Panc1 (cell line): Measurements from ENCODE around the gene RCCD1. TPM values are rescaled to one million over a fixed set of nuclear protein-coding genes. Genes with fewer than 3 reads are reported as not detected.

Experiments
- ATAC-seq: fragments of 200-7000 bp; cut with Tn5 transposase; 2 replicates; pipeline ENCODE4 v1.9.1; 2020; ENCODE audit warnings: mild to moderate bottlenecking, moderate library complexity
- BruUV-seq: library from RNA; stranded (reverse); fragments of 400-500 nt; replicated peaks from 2 replicates; lab custom pipeline; 2021; lab: Mats Ljungman, UMichigan
- CTCF ChIA-PET: fragments of 300-600 bp; sonication (Branson Sonifier 250); formaldehyde crosslinking; loops from one replicate; lab custom pipeline; 2022; ENCODE audit warnings: antibody characterized with exemption; lab: Charles Lee
- POLR2A ChIA-PET: fragments of 300-600 bp; sonication (Branson Sonifier 250); formaldehyde crosslinking; loops from one replicate; lab custom pipeline; 2022; ENCODE audit warnings: antibody characterized with exemption; lab: Charles Lee
- DNase-seq: peaks from one replicate; pipeline ENCODE4 v3.0.0-alpha.2; 2010; ENCODE audit warnings: low read depth, low spot score
- H3K27ac ChIP-seq: 2 replicates; pipeline ENCODE4 v1.5.1; 2011; ENCODE audit warnings: mild to moderate bottlenecking, low read length, inconsistent platforms
- H3K27me3 ChIP-seq: fragments of 200-500 bp; sonication (Bioruptor generic); 2 replicates; pipeline ENCODE4 v1.6.0; 2014; ENCODE audit warnings: low read length, inconsistent platforms; ENCODE audit not compliant: control insufficient read depth, insufficient read depth
- H3K36me3 ChIP-seq: fragments of 200-500 bp; sonication (Bioruptor generic); 2 replicates; pipeline ENCODE4 v1.5.1; 2014; ENCODE audit warnings: inconsistent platforms, mild to moderate bottlenecking, low read length, moderate library complexity; ENCODE audit not compliant: control insufficient read depth, insufficient read depth
- H3K4me1 ChIP-seq: 2 replicates; pipeline ENCODE4 v1.5.1; 2011; ENCODE audit warnings: inconsistent platforms, mild to moderate bottlenecking, low read length, moderate library complexity; ENCODE audit not compliant: control insufficient read depth, insufficient read depth
- H3K4me3 ChIP-seq, 2 experiments: 2 replicates each; pipeline ENCODE4 v1.5.1; 2011 to 2012; ENCODE audit warnings: low read depth in 2 of 2, low read length in 2 of 2, mild to moderate bottlenecking in 2 of 2, inconsistent platforms in 1 of 2, moderate library complexity in 1 of 2
- H3K9me3 ChIP-seq: fragments of 200-500 bp; sonication (Bioruptor generic); 2 replicates; pipeline ENCODE4 v1.5.1; 2014; ENCODE audit warnings: low read depth, mild to moderate bottlenecking, inconsistent platforms, low read length, moderate library complexity; ENCODE audit not compliant: control insufficient read depth, insufficient read depth
- POLR2AphosphoS5 ChIP-seq: IDR thresholded peaks from 2 replicates; pipeline ENCODE4 v1.6.1; 2012; ENCODE audit warnings: mild to moderate bottlenecking, low read depth, low read length, moderate library complexity
- SIN3A ChIP-seq: IDR thresholded peaks from 2 replicates; pipeline ENCODE4 v1.6.1; 2012; ENCODE audit warnings: low read depth, mild to moderate bottlenecking, low read length, moderate library complexity, borderline replicate concordance; ENCODE audit not compliant: insufficient read depth
- TCF7L2 ChIP-seq: IDR thresholded peaks from 2 replicates; pipeline ENCODE4 v1.6.1; 2011; ENCODE audit warnings: mild to moderate bottlenecking, low read depth, low read length, inconsistent platforms
- in situ Hi-C: cut with HindIII; loops from 2 replicates; pipeline ENCODE4 v1.10.0; 2016; ENCODE audit warnings: low sequenced_read_pairs, low pct_unique_long_range_greater_than_20kb
- intact Hi-C: fragments of 100-400 bp; cut with micrococcal nuclease; formaldehyde crosslinking; loops from one replicate; pipeline ENCODE4 v1.10.0; 2022; ENCODE audit not compliant: unreplicated experiment
- total RNA-seq: library from RNA; stranded (reverse); gene quantifications from one replicate; pipeline ENCODE4 v1.2.1, GENCODE V29; 2021; ENCODE audit not compliant: unreplicated experiment
- TF ChIP-seq, protein P1 (sequence below): fragments of 450-650 bp; IDR thresholded peaks from 2 replicates; pipeline ENCODE4 v1.5.1; 2017; ENCODE audit warnings: mild to moderate bottlenecking
- TF ChIP-seq, protein P2 (sequence below), 2 experiments: IDR thresholded peaks; 2 replicates each; pipeline ENCODE4 v1.6.1; 2011 to 2012; ENCODE audit warnings: low read depth in 2 of 2, control low read depth in 1 of 2, low read length in 1 of 2, mild to moderate bottlenecking in 1 of 2, moderate library complexity in 1 of 2; ENCODE audit not compliant: insufficient read depth in 1 of 2

RCCD1 gene
- total RNA-seq, 1 experiment from 2014 or later: 23.6 TPM

DNA sequence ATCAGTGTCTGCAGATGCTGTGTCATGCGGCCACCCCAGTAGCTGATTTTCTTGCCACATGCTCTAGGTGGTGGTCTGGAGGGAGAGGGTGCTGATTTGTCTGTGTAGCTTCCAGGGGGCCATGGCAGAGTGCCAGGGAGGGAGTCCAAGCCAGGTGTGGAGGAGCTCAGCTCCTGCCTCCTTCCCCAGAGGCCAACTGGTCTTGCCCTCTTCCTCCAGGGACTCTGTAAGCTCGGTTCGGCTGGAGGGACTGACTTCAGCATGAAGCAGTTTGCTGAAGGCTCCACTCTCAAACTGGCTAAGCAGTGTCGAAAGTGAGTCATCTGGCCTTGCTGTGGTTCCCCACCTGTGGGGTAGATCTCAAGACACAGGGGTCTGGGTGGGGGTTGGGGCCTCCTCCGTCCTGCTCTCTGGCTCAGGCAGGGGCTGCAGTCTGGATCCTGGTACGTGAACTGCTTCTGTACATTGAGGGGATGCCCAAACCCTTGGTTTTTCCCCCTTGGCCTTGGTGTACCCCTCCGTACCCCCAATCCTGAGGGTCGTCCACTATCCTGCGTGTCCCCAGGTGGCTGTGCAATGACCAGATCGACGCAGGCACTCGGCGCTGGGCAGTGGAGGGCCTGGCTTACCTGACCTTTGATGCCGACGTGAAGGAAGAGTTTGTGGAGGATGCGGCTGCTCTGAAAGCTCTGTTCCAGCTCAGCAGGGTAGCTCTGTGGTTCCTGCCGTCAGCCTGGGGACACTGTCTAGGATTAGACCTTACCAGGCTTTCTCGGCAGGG is 6.9 kb upstream of the RCCD1 start:
- Histone ChIP-seq H3K27me3 (no peaks in the 10 kb centered on the region), H3K27ac (no peak overlapping the region), H3K9me3 (no peaks in the 10 kb centered on the region), H3K36me3 (peaks cover 4% of the 10 kb centered on the region; the same call in 1 of the 2 replicates), H3K4me3 (no peak overlapping the region), H3K4me1 (peaks cover 6% of the 10 kb centered on the region)
- DNase-seq (no peak), ATAC-seq (no peak)
- ChIA-PET POLR2A (interaction anchor here (0.5 to 0.7 kb wide), 3 partner anchors 8 to 24 kb away, joined by 3 to 12 read pairs (median 4); partner anchors contain the start of gene HDDC3), CTCF (interaction anchor here (0.5 to 0.8 kb wide), 2 partner anchors 9 to 102 kb away, joined by 3 to 8 read pairs; no protein-coding TSS in a partner anchor)
- intact Hi-C loops: no loop called here
- no TSS peak for BruUV-seq
- in situ Hi-C loops: no loop called here
- TF ChIP-seq, protein P1, sequence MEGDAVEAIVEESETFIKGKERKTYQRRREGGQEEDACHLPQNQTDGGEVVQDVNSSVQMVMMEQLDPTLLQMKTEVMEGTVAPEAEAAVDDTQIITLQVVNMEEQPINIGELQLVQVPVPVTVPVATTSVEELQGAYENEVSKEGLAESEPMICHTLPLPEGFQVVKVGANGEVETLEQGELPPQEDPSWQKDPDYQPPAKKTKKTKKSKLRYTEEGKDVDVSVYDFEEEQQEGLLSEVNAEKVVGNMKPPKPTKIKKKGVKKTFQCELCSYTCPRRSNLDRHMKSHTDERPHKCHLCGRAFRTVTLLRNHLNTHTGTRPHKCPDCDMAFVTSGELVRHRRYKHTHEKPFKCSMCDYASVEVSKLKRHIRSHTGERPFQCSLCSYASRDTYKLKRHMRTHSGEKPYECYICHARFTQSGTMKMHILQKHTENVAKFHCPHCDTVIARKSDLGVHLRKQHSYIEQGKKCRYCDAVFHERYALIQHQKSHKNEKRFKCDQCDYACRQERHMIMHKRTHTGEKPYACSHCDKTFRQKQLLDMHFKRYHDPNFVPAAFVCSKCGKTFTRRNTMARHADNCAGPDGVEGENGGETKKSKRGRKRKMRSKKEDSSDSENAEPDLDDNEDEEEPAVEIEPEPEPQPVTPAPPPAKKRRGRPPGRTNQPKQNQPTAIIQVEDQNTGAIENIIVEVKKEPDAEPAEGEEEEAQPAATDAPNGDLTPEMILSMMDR: no peak
- TF ChIP-seq SIN3A (no peak), TCF7L2 (no peak)

DNA sequence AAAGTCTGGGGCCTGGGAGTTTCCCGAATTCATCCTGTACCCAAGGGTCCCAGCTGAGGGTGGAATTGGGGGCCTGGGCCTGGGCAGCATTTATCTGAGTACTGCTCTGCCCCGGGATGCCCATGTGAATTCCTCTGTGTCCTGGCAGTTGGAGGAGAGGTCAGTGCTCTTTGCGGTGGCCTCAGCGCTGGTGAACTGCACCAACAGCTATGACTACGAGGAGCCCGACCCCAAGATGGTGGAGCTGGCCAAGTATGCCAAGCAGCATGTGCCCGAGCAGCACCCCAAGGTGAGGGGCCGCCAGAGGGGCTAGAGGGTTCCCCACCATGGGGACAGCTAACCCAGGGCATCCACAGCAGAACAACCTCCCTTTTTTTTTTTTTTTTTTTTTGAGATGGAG is 6.2 kb upstream of the RCCD1 start:
- no peaks in the 10 kb centered on the region for H3K9me3 ChIP-seq
- H3K27me3 ChIP-seq: no peaks in the 10 kb centered on the region
- no peak for ATAC-seq
- peaks cover 6% of the 10 kb centered on the region for H3K4me1 ChIP-seq
- ChIA-PET CTCF (interaction anchor here (0.5 kb wide), 1 partner anchor 9 kb away, joined by 8 read pairs; no protein-coding TSS in a partner anchor), POLR2A (interaction anchor here (0.6 kb wide), 1 partner anchor 16 kb away, joined by 4 read pairs; the partner anchor contains the start of gene HDDC3)
- no peak overlapping the region for H3K27ac ChIP-seq
- TF ChIP-seq, protein P1: no peak
- no peak for TF ChIP-seq TCF7L2
- TF ChIP-seq, protein P2, sequence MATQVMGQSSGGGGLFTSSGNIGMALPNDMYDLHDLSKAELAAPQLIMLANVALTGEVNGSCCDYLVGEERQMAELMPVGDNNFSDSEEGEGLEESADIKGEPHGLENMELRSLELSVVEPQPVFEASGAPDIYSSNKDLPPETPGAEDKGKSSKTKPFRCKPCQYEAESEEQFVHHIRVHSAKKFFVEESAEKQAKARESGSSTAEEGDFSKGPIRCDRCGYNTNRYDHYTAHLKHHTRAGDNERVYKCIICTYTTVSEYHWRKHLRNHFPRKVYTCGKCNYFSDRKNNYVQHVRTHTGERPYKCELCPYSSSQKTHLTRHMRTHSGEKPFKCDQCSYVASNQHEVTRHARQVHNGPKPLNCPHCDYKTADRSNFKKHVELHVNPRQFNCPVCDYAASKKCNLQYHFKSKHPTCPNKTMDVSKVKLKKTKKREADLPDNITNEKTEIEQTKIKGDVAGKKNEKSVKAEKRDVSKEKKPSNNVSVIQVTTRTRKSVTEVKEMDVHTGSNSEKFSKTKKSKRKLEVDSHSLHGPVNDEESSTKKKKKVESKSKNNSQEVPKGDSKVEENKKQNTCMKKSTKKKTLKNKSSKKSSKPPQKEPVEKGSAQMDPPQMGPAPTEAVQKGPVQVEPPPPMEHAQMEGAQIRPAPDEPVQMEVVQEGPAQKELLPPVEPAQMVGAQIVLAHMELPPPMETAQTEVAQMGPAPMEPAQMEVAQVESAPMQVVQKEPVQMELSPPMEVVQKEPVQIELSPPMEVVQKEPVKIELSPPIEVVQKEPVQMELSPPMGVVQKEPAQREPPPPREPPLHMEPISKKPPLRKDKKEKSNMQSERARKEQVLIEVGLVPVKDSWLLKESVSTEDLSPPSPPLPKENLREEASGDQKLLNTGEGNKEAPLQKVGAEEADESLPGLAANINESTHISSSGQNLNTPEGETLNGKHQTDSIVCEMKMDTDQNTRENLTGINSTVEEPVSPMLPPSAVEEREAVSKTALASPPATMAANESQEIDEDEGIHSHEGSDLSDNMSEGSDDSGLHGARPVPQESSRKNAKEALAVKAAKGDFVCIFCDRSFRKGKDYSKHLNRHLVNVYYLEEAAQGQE (IDR thresholded peaks at IDR 0.05; ENCODE audit: insufficient read depth in 1 of 2, low read depth in 2 of 2, low read length in 1 of 2): no peak
- no peak for TF ChIP-seq SIN3A
- TF ChIP-seq POLR2AphosphoS5: no peak
- in situ Hi-C loops (no loop called here), intact Hi-C loops (no loop called here)
- BruUV-seq: no TSS peak
- H3K4me3 ChIP-seq: no peak overlapping the region
- peaks cover 4% of the 10 kb centered on the region; the same call in 1 of the 2 replicates for H3K36me3 ChIP-seq
- no peak for DNase-seq
